GM19099 (cell line): ENCODE results near the gene XKR7.

Experiments
- POLR2A ChIP-seq: IDR thresholded peaks from 3 replicates; pipeline ENCODE4 v1.6.1; 2011; ENCODE audit warnings: low read depth; ENCODE audit not compliant: insufficient read length; ENCODE audit errors: extremely low read depth

The XKR7 gene

DNA sequence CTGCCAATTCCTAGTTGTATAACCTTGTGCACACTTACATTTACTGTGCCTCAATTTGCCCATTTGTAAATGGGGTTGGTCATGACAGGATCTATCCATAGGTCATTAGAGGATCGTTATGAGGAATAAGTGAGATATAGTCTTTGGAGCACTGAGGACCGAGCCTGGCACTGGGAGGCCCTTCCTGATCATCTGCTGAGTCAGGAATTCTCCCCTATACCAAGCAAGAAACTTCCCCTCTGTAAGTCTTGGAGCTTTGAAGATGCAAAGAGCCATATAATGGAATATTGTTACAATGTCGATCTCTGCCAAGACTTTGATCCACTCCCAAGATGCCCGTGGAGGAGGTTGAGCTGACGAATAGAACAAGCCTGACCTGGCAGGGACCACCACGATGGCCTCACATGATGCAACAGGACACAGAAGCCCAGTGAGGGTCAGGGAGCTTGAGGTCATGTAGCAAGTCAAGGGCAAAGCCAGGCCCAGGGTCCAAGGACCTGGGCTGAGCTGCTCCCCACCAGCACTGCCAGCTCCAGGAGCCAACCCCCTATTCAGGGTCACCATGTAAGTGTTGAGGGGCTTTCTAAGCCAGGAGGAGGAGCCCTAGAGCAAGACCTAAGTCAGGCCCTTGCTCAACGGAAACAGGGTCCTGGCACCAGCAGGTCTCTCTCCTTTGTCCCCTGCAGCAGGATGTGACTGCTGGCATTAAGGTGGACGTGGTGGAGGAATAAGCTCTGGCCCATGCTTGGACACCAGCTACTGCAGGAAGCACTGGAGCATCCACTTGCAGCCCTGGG is 32.8 kb upstream of the XKR7 start:
- no peak for TF ChIP-seq POLR2A

DNA sequence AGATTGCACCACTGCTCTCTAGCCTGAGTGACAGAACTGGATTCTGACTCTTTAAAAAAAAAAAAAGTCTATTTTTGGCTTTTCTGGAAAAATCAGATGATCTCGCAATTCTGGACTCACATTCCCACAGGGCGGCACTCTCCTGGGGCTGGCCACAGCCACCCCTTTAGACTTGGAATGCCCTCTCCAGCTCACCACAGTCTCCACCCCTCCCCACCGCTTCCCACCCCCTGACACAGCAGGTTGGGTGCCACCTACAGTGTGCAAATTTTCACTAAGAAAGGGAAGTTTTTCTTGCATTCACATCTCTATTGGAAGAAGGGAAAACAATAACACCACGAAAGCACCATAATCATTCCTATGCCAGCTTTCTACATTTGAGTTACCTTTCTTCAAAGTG is 31.5 kb upstream of the XKR7 start:
- TF ChIP-seq POLR2A, result no peak

DNA sequence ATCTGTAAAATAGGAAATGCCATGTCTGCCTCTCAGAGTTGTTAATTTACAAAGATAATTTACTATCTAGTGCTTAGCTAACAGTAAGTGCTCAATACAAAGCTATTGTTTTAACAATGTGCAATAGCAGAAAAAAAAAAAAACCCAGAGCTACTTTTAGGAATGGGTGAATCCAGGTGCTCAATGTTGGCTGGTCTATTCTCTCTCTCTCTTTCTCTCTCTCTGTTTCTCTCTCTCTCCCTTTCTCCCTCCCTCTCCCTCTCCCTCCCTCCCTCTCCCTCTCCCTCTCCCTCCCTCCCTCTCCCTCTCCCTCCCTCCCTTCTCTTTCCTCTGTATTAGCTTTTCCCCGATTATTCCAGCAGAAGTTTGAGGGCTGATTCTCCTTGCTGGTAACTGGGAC is 30.1 kb upstream of the XKR7 start:
- no peak for TF ChIP-seq POLR2A

DNA sequence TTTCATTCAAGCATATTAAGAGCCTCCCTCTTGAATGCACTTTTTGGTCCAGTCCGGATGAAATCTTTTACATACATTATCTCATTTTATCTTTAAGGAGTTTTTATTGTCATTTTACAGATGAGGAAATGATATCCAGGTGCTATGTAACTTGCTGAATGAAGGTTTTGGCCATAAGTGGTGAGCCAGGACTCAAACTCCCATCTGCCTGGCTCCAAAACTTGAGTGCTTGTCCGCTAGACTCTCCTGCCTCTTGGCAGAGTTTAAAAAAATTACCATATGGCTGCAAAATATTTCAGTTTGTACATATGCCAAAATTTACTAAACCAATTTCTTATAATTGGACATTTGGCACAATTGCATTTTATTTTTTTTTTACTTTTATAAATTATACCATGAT is 28.3 kb upstream of the XKR7 start:
- no peak for TF ChIP-seq POLR2A

DNA sequence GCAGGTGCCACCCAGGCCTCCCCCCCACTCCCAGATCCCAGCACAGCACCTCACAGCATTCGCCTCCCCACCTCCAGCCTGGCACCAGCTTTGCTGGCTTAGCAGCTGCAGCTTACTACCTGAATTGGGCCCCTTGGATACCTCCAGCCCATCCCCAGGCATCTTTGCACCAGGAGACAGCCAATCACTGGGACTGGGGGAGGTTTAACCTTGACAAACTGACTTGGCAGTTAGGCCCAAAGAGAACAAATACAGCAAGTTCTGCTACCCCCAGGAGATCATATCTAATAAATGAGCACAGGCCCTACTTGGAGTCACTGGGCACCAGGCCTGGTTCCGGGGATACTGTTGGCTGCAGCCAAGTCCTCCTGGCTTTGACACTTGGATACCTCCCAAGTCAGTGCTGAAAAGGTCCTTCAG is 24.9 kb upstream of the XKR7 start:
- no peak for TF ChIP-seq POLR2A

DNA sequence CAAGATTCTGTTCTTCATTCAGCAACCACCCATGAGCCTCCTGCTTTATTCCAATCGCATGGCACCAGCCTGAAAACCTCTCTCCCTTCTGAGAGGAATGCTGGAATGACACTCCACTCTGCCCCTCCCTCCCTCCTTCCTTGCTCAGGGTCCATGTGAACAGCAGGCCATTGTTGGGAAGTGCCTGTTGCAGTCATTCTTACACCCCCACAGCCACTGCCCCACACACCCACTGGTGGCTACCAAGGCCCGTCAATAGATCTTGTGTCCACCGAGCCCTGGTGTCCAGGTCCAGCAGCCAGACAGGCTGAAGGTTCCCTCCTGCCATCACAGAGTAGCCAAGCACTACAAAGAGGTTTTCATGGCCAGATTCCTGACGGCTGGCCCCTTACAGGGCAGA is 22.6 kb upstream of the XKR7 start:
- TF ChIP-seq POLR2A, result no peak

DNA sequence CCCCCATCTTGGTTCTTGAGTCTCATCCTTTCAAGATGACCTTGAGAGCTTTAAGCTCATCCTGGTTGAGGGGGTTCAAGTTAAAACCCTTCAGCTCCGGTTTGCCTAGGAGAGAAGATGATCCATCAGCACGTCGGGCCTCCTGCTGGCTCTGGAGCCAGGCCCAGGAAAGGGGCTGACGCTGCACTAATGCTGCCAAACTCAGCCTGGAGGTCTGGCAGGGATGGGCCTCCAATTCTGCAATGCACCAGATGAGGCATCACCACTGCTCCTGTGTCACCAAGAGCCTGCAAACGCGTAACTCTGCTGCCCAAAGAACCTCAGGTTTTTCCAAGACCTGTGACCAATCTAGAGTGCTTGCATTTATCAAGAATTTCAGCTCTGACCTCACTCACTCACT is 22.2 kb upstream of the XKR7 start:
- no peak for TF ChIP-seq POLR2A

DNA sequence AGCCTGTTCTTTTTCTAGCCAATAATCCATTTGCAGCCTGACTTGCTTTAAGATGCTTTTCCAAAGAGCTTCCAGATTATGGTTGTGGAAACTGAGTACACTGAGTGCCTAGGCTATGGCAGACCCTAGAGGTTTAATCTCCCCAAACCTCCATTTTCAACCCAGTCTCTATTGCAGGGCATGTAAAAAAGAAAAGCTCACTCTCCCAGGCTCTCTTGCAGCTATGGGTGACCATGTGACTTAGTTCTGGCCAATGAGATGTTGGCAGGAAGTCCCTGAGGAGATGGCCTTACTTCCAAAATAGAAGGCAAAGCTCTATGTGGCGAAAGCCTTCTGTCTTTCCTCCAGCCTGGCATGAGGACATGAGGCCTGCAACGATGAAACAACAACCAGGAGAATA is 19.9 kb upstream of the XKR7 start:
- TF ChIP-seq POLR2A, result no peak

DNA sequence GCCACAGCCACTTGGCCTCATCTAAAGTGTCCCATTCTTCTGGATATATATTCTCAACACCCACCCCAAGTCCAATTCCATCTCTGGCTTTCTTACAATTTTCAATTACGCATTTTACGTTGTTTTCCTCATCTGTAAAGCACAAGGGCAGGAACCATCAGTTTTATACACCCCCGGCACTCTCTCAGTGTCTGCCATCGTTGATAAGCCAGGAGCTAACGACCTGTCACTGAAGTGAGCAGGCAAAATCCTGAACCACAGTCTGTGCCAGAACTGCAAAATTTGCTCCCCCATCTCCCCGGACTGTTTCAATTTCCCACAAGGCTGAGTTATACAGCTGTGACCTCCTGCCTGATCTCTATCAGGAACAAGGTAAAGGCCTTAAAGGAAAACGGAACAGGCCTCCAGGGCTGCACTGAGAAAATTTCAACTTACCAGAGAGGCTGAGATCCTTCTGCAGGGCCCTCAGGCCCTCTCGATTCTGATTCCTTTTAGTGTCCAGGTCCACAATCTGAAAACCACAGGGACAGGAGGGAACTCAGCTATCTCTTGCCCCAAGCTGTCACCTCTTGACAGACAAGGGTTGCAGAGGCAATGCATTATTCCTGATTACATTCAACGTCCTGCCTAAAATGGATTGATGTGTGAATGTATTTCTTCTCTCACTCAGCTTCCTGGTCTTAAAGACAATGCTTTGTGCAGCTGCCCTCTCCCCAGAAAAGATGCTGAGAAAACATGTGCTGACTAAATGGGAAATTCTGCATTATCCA is 17.9 kb upstream of the XKR7 start:
- TF ChIP-seq POLR2A, result no peak

DNA sequence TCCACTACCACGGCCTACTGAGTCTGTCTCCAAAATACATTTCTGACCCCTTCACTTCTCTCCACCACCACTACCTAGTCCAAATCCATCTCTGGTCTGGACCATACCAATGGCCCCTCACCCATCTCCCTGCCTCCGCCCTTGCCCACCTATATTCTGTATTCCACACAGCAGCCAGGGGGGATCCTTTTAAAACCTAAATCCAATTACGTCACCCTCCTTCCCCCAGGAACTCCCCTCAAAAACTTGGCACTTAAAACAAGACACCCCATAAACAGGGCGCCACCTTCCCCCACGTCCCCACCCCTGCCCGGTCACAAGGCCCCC is 16.8 kb upstream of the XKR7 start:
- TF ChIP-seq POLR2A, result no peak

DNA sequence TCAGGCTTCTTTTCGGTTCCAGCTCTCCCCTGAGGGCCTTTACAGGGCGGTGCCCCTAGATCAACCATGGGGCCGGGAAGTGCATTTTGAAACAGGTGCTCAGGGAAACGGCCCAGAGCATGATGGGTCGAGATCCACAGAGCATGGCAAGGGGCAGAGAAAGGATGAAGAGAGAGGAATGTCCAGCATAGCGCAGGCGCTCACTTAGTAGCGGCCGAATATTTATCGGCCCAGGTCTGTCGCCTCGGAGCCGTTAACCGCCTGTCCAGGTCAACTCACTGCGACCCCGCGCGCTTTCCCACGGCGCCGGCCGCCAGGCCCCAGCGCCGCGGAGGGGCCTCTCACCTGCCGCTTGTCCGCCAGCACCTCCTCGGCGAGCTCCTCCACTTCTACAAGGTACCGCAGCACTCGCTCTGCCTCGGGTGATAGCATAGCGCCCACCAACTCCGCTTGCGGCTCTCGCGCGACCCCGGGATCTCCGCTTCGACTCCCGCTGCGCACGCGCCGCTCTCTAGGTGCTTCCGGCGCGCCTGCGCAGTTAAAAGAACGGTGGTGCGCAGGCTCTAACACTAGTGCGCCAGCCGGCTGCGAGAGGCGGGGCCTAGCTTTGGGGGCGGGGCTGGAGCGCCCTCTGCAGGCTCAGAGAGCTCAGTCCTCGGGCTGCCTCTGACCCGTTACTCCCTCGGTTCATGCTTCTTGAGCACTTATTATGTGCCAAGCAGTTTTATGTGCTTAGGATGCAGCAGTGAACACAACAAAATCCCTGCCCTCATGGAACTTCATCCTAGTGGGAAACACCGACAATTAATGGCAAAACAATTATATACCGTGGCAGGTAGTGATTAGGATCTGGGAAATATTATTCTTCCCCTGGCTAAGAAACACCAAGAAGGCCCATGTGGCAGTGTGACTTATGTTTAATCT is 16.2 kb upstream of the XKR7 start, which contains the start of gene PDRG1:
TSS of gene PDRG1 (minus strand) at position 517 of the 924 bp plus-strand sequence. CDS start at position 432, 85 bp downstream.
- peak; percentile 85 for TF ChIP-seq POLR2A

DNA sequence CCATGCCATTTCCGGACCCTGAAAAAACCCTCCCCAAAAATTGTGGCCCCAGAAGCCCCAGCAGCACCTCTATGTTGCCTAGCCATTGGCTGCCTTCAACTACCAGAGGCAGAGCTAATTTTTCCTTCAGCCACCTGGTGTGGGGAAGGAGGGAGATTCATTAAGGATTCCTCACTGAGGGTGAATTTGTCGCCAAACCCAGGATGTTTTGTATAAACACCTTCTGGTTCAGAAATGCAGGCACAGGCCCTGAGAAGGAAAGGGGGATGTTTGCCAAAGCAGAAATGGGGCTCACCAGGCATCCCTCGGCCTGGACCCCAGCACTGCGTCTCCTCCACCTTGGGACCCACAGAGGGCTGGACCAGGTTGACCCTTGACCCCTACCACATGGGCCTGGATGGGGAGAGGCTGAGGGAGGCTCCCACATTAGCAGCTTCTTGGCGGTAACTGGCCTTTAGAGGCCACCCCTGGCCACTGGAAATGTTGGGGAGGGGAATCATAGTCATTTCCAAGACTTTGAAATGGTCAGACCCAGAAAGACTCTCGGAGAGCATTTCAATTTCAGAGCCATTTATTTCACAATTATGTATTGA is 14.3 kb upstream of the XKR7 start:
- TF ChIP-seq POLR2A, result no peak

DNA sequence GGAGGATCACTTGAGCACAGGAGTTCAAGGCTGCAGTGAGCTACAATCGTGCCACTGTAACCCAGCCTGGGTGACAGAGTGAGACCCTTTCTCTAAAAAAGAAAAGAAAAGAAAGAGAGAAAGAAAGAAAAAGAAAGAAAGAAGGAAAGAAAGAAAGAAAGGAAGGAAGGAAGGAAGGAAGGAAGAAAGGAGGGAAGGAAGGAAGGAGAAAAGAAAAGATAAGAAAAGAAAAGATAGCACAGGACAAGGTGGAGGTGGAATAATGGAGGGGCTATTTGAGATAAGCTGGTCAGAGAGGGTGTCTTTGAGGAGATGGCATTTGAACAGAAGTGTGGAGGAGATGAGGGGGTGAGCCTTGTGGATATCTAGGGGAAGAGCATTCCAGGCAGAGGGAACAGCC is 13.5 kb upstream of the XKR7 start:
- no peak for TF ChIP-seq POLR2A

DNA sequence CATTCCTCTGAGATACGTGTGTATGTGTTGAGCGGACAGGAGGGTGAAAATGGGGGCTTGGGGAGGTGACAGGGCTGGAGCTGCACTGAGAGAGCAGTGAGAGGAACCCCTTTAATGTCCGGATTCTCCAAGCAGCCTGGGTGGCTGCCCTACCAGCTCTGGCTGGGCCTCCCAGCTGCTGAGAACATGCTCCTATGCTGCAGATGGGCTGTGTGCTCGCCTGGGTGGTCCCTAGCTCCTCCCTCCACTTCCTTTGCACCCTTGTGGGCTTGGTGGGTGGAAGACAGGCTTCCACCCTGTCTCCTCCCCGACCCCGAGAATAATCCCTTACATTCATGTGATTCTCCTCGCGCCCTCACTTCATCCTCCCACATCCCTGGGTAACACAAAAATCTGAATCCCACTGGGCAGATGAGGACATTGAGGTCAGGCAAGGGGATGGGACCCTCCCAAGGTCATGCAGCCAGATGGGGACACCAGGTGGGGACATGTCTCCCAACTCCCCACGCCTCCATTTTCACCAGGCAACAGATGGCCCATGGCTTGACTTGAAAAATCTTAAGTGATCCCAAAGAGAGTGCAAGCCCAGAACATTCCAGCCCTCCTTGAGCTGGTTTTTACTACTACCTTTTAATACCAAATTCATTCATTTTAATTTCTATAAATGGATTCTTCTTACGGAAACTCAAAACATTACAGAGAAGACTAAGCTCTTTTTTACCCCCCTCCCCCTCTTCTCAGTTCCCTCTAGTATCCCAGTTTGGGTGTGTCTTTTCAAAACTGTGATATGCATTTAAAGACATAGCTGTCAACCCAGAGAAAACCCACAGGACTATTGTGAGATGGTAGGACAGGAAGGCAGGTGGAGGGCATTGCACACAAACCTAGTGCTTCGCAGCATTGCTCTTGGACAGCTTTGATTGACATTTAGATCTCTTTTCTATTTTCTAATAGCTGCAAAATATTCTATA is 11.1 kb upstream of the XKR7 start:
- TF ChIP-seq POLR2A, result no peak

DNA sequence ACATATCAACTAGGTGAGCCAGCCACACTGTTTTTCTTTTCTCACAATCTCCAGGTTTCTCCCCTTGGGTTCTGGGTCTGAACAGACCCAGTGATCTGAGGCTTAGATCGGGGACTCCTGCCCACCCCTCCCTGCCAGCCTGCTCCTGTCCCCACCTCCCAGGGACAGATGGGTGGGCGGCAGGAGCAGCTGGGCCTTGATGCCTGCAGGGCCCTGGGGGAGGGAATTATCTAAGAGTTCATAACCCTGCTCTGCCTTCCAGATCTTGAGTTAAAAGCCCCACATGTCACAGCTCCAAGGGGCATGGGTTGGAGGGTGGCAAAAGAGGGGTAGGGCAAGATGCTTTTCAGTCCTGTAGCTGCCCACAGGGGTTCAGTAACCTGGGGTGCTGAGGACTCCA is 5.2 kb upstream of the XKR7 start:
- TF ChIP-seq POLR2A, result no peak

DNA sequence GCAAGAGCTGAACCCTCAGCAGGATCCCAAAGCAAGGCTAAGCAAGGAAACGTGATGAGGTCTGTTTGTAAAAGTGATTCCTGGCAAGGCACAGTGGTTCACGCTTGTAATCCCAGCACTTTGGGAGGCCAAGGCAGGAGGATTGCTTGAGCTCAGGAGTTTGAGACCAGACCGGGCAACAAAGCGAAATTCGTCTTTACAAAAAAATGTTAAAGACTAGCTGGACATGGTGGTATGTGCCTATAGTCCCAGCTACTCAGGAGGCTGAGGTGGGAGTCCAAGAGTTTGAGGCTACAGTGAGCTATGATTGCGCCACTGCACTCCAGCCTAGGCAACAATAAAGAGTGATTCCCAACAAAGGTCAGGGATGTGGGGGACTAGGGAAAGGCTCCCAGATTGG is 4.1 kb upstream of the XKR7 start:
- no peak for TF ChIP-seq POLR2A
